Epithelial cell of proximal tubule (primary cell): Measurements from ENCODE around the gene MAN2A1. TPM values are rescaled to one million over a fixed set of nuclear protein-coding genes. Genes with fewer than 3 reads are reported as not detected.
"Not testable (repeated sequence)": the region's sequence is repeated elsewhere in the genome, so short reads cannot be mapped to it uniquely, and the experiment has no call there.

Source experiments
- DNase-seq: peaks from one replicate; pipeline ENCODE4 v3.0.0-alpha.2; 2011; ENCODE audit warnings: low read depth
- H3K4me3 ChIP-seq: 2 replicates; pipeline ENCODE4 v1.5.1; 2011; ENCODE audit warnings: low read depth, mild to moderate bottlenecking, low read length
- total RNA-seq: library from RNA; depleted of rRNA; stranded (reverse); fragments of >200 nt; gene quantifications from 2 replicates; pipeline ENCODE4 v1.2.3, GENCODE V29; 2015
- TF ChIP-seq, protein P1 (sequence below): conservative IDR thresholded peaks from 2 replicates; pipeline ENCODE4 v1.5.1; 2012; ENCODE audit warnings: low read depth, mild to moderate bottlenecking, low read length

The MAN2A1 gene
- total RNA-seq, 1 donor from 2014 or later, result 51.2 TPM

GRCh38 chr5:109829331-109829730 lies 139.6 kb downstream of the MAN2A1 start:
- TF ChIP-seq, protein P1, sequence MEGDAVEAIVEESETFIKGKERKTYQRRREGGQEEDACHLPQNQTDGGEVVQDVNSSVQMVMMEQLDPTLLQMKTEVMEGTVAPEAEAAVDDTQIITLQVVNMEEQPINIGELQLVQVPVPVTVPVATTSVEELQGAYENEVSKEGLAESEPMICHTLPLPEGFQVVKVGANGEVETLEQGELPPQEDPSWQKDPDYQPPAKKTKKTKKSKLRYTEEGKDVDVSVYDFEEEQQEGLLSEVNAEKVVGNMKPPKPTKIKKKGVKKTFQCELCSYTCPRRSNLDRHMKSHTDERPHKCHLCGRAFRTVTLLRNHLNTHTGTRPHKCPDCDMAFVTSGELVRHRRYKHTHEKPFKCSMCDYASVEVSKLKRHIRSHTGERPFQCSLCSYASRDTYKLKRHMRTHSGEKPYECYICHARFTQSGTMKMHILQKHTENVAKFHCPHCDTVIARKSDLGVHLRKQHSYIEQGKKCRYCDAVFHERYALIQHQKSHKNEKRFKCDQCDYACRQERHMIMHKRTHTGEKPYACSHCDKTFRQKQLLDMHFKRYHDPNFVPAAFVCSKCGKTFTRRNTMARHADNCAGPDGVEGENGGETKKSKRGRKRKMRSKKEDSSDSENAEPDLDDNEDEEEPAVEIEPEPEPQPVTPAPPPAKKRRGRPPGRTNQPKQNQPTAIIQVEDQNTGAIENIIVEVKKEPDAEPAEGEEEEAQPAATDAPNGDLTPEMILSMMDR, result no peak
- no peak for DNase-seq
- H3K4me3 ChIP-seq, result no peak overlapping the region

- DNase-seq, result peak; percentile 32
- H3K4me3 ChIP-seq, result no peak overlapping the region
- TF ChIP-seq, protein P1, result no peak
These were observed 141.3 kb downstream of the MAN2A1 start for GRCh38 chr5:109830955-109831502.

DNA sequence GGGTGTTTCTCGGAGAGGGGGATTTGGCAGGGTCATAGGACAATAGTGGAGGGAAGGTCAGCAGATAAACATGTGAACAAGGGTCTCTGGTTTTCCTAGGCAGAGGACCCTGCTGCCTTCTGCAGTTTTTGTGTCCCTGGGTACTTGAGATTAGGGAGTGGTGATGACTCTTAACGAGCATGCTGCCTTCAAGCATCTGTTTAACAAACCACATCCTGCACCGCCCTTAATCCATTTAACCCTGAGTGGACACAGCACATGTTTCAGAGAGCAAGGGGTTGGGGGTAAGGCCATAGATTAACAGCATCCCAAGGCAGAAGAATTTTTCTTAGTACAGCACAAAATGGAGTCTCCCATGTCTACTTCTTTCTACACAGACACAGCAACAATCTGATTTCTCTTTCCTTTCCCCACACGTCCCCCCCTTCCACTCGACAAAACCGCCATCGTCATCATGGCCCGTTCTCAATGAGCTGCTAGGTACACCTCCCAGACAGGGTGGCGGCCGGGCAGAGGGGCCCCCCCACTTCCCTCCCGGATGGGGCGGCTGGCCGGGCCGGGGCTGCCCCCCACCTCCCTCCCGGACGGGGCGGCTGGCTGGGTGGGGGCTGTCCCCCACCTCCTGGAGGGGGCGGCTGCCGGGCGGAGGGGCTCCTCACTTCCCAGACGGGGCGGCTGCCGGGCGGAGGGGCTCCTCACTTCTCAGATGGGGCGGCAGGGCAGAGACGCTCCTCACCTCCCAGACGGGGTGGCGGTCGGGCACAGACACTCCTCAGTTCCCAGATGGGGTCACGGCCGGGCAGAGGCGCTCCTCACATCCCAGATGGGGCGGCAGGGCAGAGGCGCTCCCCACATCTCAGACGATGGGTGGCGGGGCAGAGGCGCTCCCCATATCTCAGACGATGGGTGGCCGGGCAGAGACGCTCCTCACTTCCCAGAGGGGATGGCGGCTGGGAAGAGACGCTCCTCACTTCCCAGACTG lies 142.8 kb downstream of the MAN2A1 start:
- not testable (repeated sequence) for DNase-seq, H3K4me3 ChIP-seq

- TF ChIP-seq, protein P1, result no peak
- H3K4me3 ChIP-seq, result no peak overlapping the region
- DNase-seq, result no peak
These were observed 144.2 kb downstream of the MAN2A1 start for GRCh38 chr5:109833946-109834345.

- DNase-seq, result no peak
- no peak overlapping the region for H3K4me3 ChIP-seq
These were observed 146.6 kb downstream of the MAN2A1 start for GRCh38 chr5:109836280-109836679.

DNA sequence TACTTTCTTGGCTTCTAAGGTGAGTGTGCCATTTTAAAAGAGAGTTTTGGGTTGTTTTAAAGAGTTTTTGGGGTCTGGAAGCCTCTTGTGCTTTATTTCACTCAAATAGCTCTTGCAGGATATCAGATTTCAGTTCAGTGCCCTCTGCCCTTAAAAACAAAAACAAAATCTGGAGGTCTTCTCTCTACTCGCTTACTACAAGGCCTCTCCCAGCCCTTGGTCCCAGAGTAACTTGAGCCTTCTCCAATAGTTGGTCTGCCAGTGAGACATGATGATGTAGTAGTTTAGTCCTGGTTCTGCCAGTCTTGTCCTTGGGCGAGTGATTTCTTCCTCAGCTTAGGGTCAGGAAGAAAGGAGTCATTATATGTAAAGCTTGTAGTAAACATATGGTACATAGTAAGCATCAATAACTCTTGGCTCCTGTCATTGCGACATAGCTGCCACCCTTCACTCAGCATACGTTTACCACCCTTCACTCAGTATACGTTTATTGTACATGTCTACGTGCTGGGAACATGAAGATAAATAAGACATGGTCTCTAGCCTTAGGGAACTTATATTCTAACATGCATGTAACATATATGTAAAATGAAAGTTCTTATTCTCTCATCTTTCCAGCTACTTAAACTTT lies 147.6 kb downstream of the MAN2A1 start:
- no peak overlapping the region for H3K4me3 ChIP-seq
- TF ChIP-seq, protein P1, result no peak
- no peak for DNase-seq

More at GRCh38 chr5:109836280-109836679, 146.6 kb downstream of the MAN2A1 start:
- TF ChIP-seq, protein P1, result no peak

- TF ChIP-seq, protein P1, result no peak
- no peak overlapping the region for H3K4me3 ChIP-seq
- DNase-seq, result no peak
These were observed 148.4 kb downstream of the MAN2A1 start for GRCh38 chr5:109838157-109838556.
